Panc1 (cell line): Measurements from ENCODE around the gene NUDT22. TPM values are rescaled to one million over a fixed set of nuclear protein-coding genes. Genes with fewer than 3 reads are reported as not detected.

ENCODE experiments used
- ATAC-seq: fragments of 200-7000 bp; cut with Tn5 transposase; 2 replicates; pipeline ENCODE4 v1.9.1; 2020; ENCODE audit warnings: mild to moderate bottlenecking, moderate library complexity
- BruUV-seq: library from RNA; stranded (reverse); fragments of 400-500 nt; replicated peaks from 2 replicates; lab custom pipeline; 2021; lab: Mats Ljungman, UMichigan
- CTCF ChIA-PET: fragments of 300-600 bp; sonication (Branson Sonifier 250); formaldehyde crosslinking; loops from one replicate; lab custom pipeline; 2022; ENCODE audit warnings: antibody characterized with exemption; lab: Charles Lee
- POLR2A ChIA-PET: fragments of 300-600 bp; sonication (Branson Sonifier 250); formaldehyde crosslinking; loops from one replicate; lab custom pipeline; 2022; ENCODE audit warnings: antibody characterized with exemption; lab: Charles Lee
- DNase-seq: peaks from one replicate; pipeline ENCODE4 v3.0.0-alpha.2; 2010; ENCODE audit warnings: low read depth, low spot score
- H3K27ac ChIP-seq: 2 replicates; pipeline ENCODE4 v1.5.1; 2011; ENCODE audit warnings: mild to moderate bottlenecking, low read length, inconsistent platforms
- H3K27me3 ChIP-seq: fragments of 200-500 bp; sonication (Bioruptor generic); 2 replicates; pipeline ENCODE4 v1.6.0; 2014; ENCODE audit warnings: low read length, inconsistent platforms; ENCODE audit not compliant: control insufficient read depth, insufficient read depth
- H3K36me3 ChIP-seq: fragments of 200-500 bp; sonication (Bioruptor generic); 2 replicates; pipeline ENCODE4 v1.5.1; 2014; ENCODE audit warnings: inconsistent platforms, mild to moderate bottlenecking, low read length, moderate library complexity; ENCODE audit not compliant: control insufficient read depth, insufficient read depth
- H3K4me1 ChIP-seq: 2 replicates; pipeline ENCODE4 v1.5.1; 2011; ENCODE audit warnings: inconsistent platforms, mild to moderate bottlenecking, low read length, moderate library complexity; ENCODE audit not compliant: control insufficient read depth, insufficient read depth
- H3K4me3 ChIP-seq, 2 experiments: 2 replicates each; pipeline ENCODE4 v1.5.1; 2011 to 2012; ENCODE audit warnings: low read depth in 2 of 2, low read length in 2 of 2, mild to moderate bottlenecking in 2 of 2, inconsistent platforms in 1 of 2, moderate library complexity in 1 of 2
- H3K9me3 ChIP-seq: fragments of 200-500 bp; sonication (Bioruptor generic); 2 replicates; pipeline ENCODE4 v1.5.1; 2014; ENCODE audit warnings: low read depth, mild to moderate bottlenecking, inconsistent platforms, low read length, moderate library complexity; ENCODE audit not compliant: control insufficient read depth, insufficient read depth
- CTCF ChIP-seq: fragments of 450-650 bp; IDR thresholded peaks from 2 replicates; pipeline ENCODE4 v1.5.1; 2017; ENCODE audit warnings: mild to moderate bottlenecking
- POLR2AphosphoS5 ChIP-seq: IDR thresholded peaks from 2 replicates; pipeline ENCODE4 v1.6.1; 2012; ENCODE audit warnings: mild to moderate bottlenecking, low read depth, low read length, moderate library complexity
- REST ChIP-seq, 2 experiments: IDR thresholded peaks; 2 replicates each; pipeline ENCODE4 v1.6.1; 2011 to 2012; ENCODE audit warnings: low read depth in 2 of 2, control low read depth in 1 of 2, low read length in 1 of 2, mild to moderate bottlenecking in 1 of 2, moderate library complexity in 1 of 2; ENCODE audit not compliant: insufficient read depth in 1 of 2
- SIN3A ChIP-seq: IDR thresholded peaks from 2 replicates; pipeline ENCODE4 v1.6.1; 2012; ENCODE audit warnings: low read depth, mild to moderate bottlenecking, low read length, moderate library complexity, borderline replicate concordance; ENCODE audit not compliant: insufficient read depth
- TCF7L2 ChIP-seq: IDR thresholded peaks from 2 replicates; pipeline ENCODE4 v1.6.1; 2011; ENCODE audit warnings: mild to moderate bottlenecking, low read depth, low read length, inconsistent platforms
- in situ Hi-C: cut with HindIII; loops from 2 replicates; pipeline ENCODE4 v1.10.0; 2016; ENCODE audit warnings: low sequenced_read_pairs, low pct_unique_long_range_greater_than_20kb
- intact Hi-C: fragments of 100-400 bp; cut with micrococcal nuclease; formaldehyde crosslinking; loops from one replicate; pipeline ENCODE4 v1.10.0; 2022; ENCODE audit not compliant: unreplicated experiment
- total RNA-seq: library from RNA; stranded (reverse); gene quantifications from one replicate; pipeline ENCODE4 v1.2.1, GENCODE V29; 2021; ENCODE audit not compliant: unreplicated experiment

Gene NUDT22
- total RNA-seq, 1 experiment from 2014 or later: 98.8 TPM

- no peaks in the 10 kb centered on the region for H3K27me3 ChIP-seq
- ATAC-seq (no peak), DNase-seq (no peak)
- CTCF ChIA-PET: interaction anchor here (0.6 kb wide), 1 partner anchor 78 kb away, joined by 7 read pairs; no protein-coding TSS in a partner anchor
- peaks cover 2% of the 10 kb centered on the region for H3K36me3 ChIP-seq
- no peak overlapping the region for H3K4me3 ChIP-seq
- H3K4me1 ChIP-seq: peaks cover 5% of the 10 kb centered on the region
- no peak overlapping the region for H3K27ac ChIP-seq
- TF ChIP-seq POLR2AphosphoS5 (no peak), REST (IDR thresholded peaks at IDR 0.05; ENCODE audit: insufficient read depth in 1 of 2, low read depth in 2 of 2, low read length in 1 of 2) (no peak)
- no TSS peak for BruUV-seq
- POLR2A ChIA-PET: no interaction called here
- H3K9me3 ChIP-seq: no peaks in the 10 kb centered on the region
- in situ Hi-C loops (no loop called here), intact Hi-C loops (no loop called here)
These were observed 2.9 kb upstream of the NUDT22 start for GRCh38 chr11:64223001-64223651.

GRCh38 chr11:64224151-64224890 is 1.8 kb upstream of the NUDT22 start:
- no TSS peak for BruUV-seq
- CTCF ChIA-PET: interaction anchor here (0.5 to 0.6 kb wide), 2 partner anchors 71 to 194 kb away, joined by 4 to 6 read pairs; no protein-coding TSS in a partner anchor
- POLR2A ChIA-PET: no interaction called here
- Histone ChIP-seq H3K9me3 (no peaks in the 10 kb centered on the region), H3K4me3 (no peak overlapping the region), H3K27ac (no peak overlapping the region; the same call in 1 of the 2 replicates), H3K36me3 (peaks cover 2% of the 10 kb centered on the region), H3K27me3 (no peaks in the 10 kb centered on the region), H3K4me1 (peaks cover 11% of the 10 kb centered on the region)
- in situ Hi-C loops: no loop called here
- ATAC-seq: no peak
- intact Hi-C loops: no loop called here
- no peak for DNase-seq
- no peak for TF ChIP-seq REST (IDR thresholded peaks at IDR 0.05; ENCODE audit: insufficient read depth in 1 of 2, low read depth in 2 of 2, low read length in 1 of 2)
- no peak for TF ChIP-seq CTCF
- TF ChIP-seq SIN3A: no peak
- TF ChIP-seq POLR2AphosphoS5: no peak
- no peak for TF ChIP-seq TCF7L2
